Frontal cortex (tissue), 4 donors: Measurements from ENCODE around the gene SMAD3. TPM values are rescaled to one million over a fixed set of nuclear protein-coding genes. Genes with fewer than 3 reads are reported as not detected.

Source experiments
- DNase-seq, 2 donors: peaks; one replicate each; pipeline ENCODE4 v3.0.0; 2012; ENCODE audit warnings: low spot score in 2 of 2
- FAIRE-seq: peaks from 2 replicates; lab custom pipeline; 2012; peaks lifted over from hg19 to GRCh38; lab: Jason Lieb, UNC
- total RNA-seq: library from RNA; depleted of rRNA; stranded (reverse); fragments of >200 nt; gene quantifications from one replicate; pipeline ENCODE4 v1.2.3, GENCODE V29; 2014
- donor health status: control.
- donor health status: control.
- donor health status: control.

SMAD3 gene
- total RNA-seq, 1 donor from 2014 or later, result 2.0 TPM

GRCh38 chr15:67185051-67185450 is 119.6 kb downstream of the SMAD3 start:
- DNase-seq (no peak), FAIRE-seq (no peak)

- FAIRE-seq (no peak), DNase-seq (no peak)
These were observed 120.3 kb downstream of the SMAD3 start for GRCh38 chr15:67185621-67186225.

GRCh38 chr15:67186226-67186649 is 120.8 kb downstream of the SMAD3 start:
- FAIRE-seq (no peak), DNase-seq (no peak)

- FAIRE-seq (no peak), DNase-seq (no peak)
These were observed 121.3 kb downstream of the SMAD3 start for GRCh38 chr15:67186688-67187087.

- FAIRE-seq (no peak), DNase-seq (no peak)
These were observed 122.0 kb downstream of the SMAD3 start for GRCh38 chr15:67187351-67187854.

GRCh38 chr15:67188551-67189218 is 123.3 kb downstream of the SMAD3 start:
- FAIRE-seq, result no peak
- no peak for DNase-seq

GRCh38 chr15:67189326-67190051 is 124.1 kb downstream of the SMAD3 start:
- no peak for FAIRE-seq
- DNase-seq, result no peak

GRCh38 chr15:67190326-67190725 is 124.9 kb downstream of the SMAD3 start:
- DNase-seq (peak in 1 of 2 donors; percentile 1), FAIRE-seq (no peak)

GRCh38 chr15:67190813-67191212 is 125.4 kb downstream of the SMAD3 start:
- FAIRE-seq (no peak), DNase-seq (peak in 1 of 2 donors; percentile 0)

GRCh38 chr15:67192185-67192820 is 126.9 kb downstream of the SMAD3 start:
- no peak for DNase-seq
- no peak for FAIRE-seq

GRCh38 chr15:67193223-67193990 is 128.0 kb downstream of the SMAD3 start:
- DNase-seq (no peak), FAIRE-seq (no peak)

GRCh38 chr15:67194171-67195114 is 129.0 kb downstream of the SMAD3 start:
- DNase-seq (no peak), FAIRE-seq (no peak)

- no peak for FAIRE-seq
- no peak for DNase-seq
These were observed 129.9 kb downstream of the SMAD3 start for GRCh38 chr15:67195305-67195704.

GRCh38 chr15:67196222-67196621 is 130.8 kb downstream of the SMAD3 start:
- no peak for DNase-seq
- FAIRE-seq, result no peak

- DNase-seq, result no peak
- no peak for FAIRE-seq
These were observed 131.4 kb downstream of the SMAD3 start for GRCh38 chr15:67196672-67197363.

- DNase-seq, result no peak
- FAIRE-seq, result no peak
These were observed 131.9 kb downstream of the SMAD3 start for GRCh38 chr15:67197364-67197695.

GRCh38 chr15:67198157-67198754 is 132.9 kb downstream of the SMAD3 start:
- no peak for FAIRE-seq
- no peak for DNase-seq

GRCh38 chr15:67199391-67199790 is 134.0 kb downstream of the SMAD3 start:
- FAIRE-seq (no peak), DNase-seq (no peak)
